WERI-Rb-1 (cell line): Measurements from ENCODE around the gene KRT6C.
"Not testable (repeated sequence)": the region's sequence is repeated elsewhere in the genome, so short reads cannot be mapped to it uniquely, and the experiment has no call there.

Experiments
- DNase-seq: peaks from one replicate; pipeline ENCODE4 v3.0.0-alpha.2; 2020
- H3K27ac ChIP-seq: fragments of 250-450 bp; sonication (Bioruptor Pico); 2 replicates; pipeline ENCODE4 v1.5.1; 2020; ENCODE audit warnings: mild to moderate bottlenecking, moderate library complexity
- H3K27me3 ChIP-seq: fragments of 250-450 bp; sonication (Bioruptor Pico); 2 replicates; pipeline ENCODE4 v1.5.1; 2021; ENCODE audit warnings: mild to moderate bottlenecking, low read depth, moderate library complexity; ENCODE audit not compliant: insufficient read depth, severe bottlenecking
- H3K36me3 ChIP-seq: fragments of 250-450 bp; sonication (Bioruptor Pico); 2 replicates; pipeline ENCODE4 v1.5.1; 2020; ENCODE audit warnings: mild to moderate bottlenecking, moderate library complexity
- H3K4me3 ChIP-seq: 2 replicates; pipeline ENCODE4 v1.5.1; 2011; ENCODE audit warnings: low read depth, mild to moderate bottlenecking, control low read depth, low read length
- H3K9me3 ChIP-seq: fragments of 250-450 bp; sonication (Bioruptor Pico); 2 replicates; pipeline ENCODE4 v1.5.1; 2021; ENCODE audit warnings: mild to moderate bottlenecking, moderate library complexity; ENCODE audit not compliant: severe bottlenecking
- TF ChIP-seq, protein P1 (sequence below): IDR thresholded peaks from 2 replicates; pipeline ENCODE4 v1.5.1; 2011; ENCODE audit warnings: low read depth, mild to moderate bottlenecking, control low read depth, inconsistent platforms, low read length

The KRT6C gene

DNA sequence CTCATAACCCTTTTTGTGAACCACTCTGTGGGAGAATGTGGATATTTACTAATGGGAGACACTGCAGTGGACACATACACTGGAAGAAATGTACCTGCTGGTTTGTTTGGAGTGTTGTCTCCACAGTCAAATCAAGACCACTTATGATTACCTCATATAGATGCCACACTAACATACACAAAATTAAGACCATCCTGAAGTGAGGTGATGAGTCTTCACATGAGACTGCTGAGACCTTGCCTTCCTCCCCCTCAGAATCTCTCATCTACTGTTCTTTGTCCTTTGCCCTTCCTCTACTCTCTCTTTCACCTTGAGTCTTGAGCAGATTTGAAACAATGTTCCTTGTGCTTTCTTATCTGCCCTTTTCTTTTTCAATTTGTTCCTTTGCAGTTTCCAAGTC lies 15.1 kb upstream of the KRT6C start:
- peaks cover 65% of the 10 kb centered on the region for H3K27me3 ChIP-seq
- H3K9me3 ChIP-seq = peaks cover 3% of the 10 kb centered on the region
- H3K27ac ChIP-seq = no peak overlapping the region
- DNase-seq = no peak
- H3K4me3 ChIP-seq = no peak overlapping the region
- H3K36me3 ChIP-seq = no peaks in the 10 kb centered on the region
- TF ChIP-seq, protein P1, sequence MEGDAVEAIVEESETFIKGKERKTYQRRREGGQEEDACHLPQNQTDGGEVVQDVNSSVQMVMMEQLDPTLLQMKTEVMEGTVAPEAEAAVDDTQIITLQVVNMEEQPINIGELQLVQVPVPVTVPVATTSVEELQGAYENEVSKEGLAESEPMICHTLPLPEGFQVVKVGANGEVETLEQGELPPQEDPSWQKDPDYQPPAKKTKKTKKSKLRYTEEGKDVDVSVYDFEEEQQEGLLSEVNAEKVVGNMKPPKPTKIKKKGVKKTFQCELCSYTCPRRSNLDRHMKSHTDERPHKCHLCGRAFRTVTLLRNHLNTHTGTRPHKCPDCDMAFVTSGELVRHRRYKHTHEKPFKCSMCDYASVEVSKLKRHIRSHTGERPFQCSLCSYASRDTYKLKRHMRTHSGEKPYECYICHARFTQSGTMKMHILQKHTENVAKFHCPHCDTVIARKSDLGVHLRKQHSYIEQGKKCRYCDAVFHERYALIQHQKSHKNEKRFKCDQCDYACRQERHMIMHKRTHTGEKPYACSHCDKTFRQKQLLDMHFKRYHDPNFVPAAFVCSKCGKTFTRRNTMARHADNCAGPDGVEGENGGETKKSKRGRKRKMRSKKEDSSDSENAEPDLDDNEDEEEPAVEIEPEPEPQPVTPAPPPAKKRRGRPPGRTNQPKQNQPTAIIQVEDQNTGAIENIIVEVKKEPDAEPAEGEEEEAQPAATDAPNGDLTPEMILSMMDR = no peak

DNA sequence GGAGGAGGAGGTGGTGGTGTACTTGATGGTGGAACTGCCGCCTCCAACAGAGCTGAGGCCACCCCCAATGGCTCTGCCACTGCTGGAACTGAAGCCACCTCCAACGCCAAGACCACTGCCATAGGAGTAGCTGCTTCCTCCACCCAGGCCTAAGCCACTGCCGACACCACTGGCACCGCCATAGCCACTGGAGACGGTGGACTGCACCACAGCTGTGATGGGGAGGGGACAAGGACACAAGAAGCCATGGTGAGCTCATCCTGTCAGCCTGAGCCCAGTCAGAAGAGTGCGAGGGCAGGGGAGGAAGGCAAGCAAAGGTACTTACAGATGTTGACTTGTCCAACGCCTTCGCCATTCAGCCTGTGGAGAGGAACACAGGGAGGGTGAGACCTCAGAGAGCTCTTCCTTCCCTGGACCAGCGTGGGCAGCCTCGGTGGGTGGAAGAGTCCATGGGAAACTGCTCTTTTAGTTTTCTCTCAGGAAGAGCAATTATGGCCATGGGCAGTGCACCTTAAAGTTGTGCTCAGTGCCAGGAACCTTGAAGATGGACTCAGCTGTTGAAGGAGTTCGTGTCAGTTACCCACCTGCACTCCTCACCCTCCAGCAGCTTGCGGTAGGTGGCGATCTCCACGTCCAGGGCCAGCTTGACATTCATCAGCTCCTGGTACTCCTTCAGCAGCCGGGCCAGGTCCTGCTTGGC lies 14.3 kb upstream of the KRT6C start:
- not testable (repeated sequence) for DNase-seq, H3K9me3 ChIP-seq, H3K36me3 ChIP-seq, H3K27ac ChIP-seq, H3K4me3 ChIP-seq
- H3K27me3 ChIP-seq = peaks cover 62% of the 10 kb centered on the region

DNA sequence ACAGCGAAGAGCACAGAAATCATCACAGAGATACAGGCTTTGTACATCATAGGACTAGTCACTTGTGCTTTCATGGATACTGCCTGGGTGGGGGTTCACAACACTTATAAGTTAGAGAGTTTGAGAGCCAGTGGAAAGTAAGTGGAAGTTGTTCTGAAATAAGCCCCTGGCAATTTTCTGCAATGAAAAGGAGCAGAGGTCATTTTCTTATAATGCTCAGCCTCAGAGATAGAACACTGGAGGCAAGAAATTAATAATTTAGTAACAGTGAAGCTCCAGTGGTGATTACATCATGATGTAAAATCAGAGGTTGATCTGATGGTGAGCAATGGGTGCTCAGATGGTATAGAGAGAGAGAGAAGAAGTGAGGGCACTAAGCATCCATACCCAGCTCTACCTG lies 13.6 kb upstream of the KRT6C start:
- no peak for DNase-seq
- no peaks in the 10 kb centered on the region for H3K36me3 ChIP-seq
- H3K27ac ChIP-seq = no peak overlapping the region
- TF ChIP-seq, protein P1 = no peak
- H3K9me3 ChIP-seq = peaks cover 3% of the 10 kb centered on the region
- H3K4me3 ChIP-seq = no peak overlapping the region
- peaks cover 60% of the 10 kb centered on the region for H3K27me3 ChIP-seq

DNA sequence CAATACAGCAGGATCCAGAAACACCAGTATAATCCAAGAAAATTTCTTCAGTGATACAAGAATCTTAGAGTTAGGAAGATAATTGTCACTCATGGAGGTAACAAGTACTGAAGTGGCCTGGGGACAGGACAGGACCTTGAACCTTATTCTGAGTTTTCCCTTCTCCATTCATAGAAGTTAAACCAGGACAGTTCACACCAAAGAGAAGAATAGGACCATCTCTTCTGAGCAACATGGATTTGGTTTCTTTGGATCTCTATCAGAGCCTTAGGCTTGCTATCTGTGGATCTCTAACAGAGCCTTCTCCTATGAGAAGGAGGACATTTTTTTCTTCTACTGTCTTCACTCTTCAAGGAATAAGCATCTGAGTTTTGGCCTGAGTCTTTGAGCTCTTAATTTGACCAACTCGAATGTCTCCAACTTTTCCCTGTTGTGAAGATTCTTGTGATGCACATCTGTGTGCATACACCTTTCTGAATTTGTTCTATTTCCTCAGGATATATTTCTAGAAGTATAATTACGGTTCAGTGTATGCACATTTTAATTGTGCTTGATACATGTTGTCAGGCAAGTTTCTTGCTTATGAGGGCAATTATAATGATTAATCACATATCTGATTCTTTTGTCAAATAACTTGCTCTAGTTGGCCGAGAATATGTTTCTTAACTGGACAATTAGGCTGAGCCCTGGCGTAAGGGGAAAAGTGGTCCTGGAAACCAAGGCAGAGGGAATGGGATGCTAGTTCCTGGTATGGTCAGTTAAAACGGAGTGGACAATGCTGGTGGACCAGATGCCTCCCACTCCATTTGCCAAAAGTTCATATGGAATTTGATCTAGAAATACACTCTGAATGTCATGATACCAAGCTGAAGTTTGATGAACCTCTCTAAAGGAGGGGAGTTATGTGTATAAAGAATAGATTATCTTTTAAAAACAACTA lies 12.8 kb upstream of the KRT6C start:
- Histone ChIP-seq H3K9me3 (peaks cover 3% of the 10 kb centered on the region), H3K4me3 (no peak overlapping the region), H3K27me3 (peaks cover 52% of the 10 kb centered on the region), H3K36me3 (no peaks in the 10 kb centered on the region), H3K27ac (no peak overlapping the region)
- TF ChIP-seq, protein P1 = no peak
- DNase-seq = no peak

DNA sequence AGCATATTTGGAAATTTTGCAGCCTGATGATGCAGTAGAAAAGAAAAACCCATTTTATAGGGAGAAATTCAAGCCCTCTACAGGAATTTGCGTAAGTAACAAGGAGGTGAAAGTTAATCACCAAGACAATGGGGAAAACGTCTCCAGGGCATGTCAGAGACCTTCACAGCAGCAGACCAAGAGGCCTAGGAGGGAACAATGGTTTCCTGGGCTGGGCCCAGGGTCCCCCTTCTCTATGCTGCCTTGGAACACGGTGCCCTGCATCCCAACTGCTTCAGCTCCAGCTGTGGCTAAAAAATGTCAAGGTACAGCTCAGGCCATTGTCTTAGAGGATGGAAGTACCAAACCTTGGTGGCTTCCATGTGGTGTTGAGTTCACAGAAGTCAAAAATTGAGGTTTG lies 6.5 kb upstream of the KRT6C start:
- TF ChIP-seq, protein P1 = no peak
- no peaks in the 10 kb centered on the region for H3K36me3 ChIP-seq
- H3K27me3 ChIP-seq = peaks cover 45% of the 10 kb centered on the region
- H3K4me3 ChIP-seq = no peak overlapping the region
- H3K27ac ChIP-seq = no peak overlapping the region
- H3K9me3 ChIP-seq = no peaks in the 10 kb centered on the region
- no peak for DNase-seq

DNA sequence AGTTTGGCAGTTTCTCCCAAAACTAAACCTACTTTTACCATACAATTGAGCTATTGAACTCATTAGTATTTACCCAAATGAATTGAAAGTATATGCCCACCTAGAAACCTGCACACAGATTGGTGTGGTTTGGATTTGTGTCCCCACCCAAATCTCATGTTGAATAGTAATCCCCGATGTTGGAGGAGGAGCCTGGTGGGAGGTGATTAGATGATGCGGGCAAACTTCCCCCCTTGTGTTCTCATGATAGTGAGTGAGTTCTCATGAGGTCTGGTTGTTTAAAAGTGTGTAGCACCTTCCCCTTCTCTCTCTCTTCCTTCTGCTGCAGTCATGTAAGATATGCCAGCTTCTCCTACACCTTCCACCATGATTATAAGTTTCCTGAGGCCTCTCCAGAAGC lies 4.0 kb upstream of the KRT6C start:
- H3K36me3 ChIP-seq = no peaks in the 10 kb centered on the region
- DNase-seq = no peak
- no peak overlapping the region for H3K27ac ChIP-seq
- TF ChIP-seq, protein P1 = no peak
- peaks cover 49% of the 10 kb centered on the region for H3K27me3 ChIP-seq
- H3K4me3 ChIP-seq = no peak overlapping the region
- H3K9me3 ChIP-seq = no peaks in the 10 kb centered on the region
